ENCODE measurements around the gene NR6A1. TPM values are rescaled to one million over a fixed set of nuclear protein-coding genes. Genes with fewer than 3 reads are reported as not detected.

NR6A1 gene
- total RNA-seq, 1 experiment from 2014 or later, result 164 TPM

DNA sequence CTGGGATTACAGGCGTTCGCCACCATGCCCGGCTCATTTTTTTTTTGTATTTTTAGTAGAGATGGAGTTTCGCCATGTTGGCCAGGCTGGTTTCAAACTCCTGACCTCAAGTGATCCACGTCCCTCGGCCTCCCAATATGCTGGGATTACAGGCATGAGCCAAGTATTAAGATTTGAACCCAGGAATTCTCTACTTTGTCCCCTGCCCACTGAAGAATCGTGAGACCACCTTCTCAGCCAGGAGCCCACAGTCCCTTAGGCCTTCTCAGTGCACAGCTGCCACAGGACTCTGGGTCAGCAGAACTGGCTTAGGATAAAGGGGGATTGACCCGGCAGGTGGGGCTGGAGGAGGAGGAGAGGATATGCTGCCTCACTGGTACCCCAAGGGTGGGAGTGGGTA, 19.2 kb upstream of the NR6A1 start (continued):
- TF ChIP-seq SP1 (CRISPR knock-in tag; conservative IDR thresholded peaks at IDR 0.05), result no peak
- no peak for TF ChIP-seq NFE2L1 (CRISPR knock-in tag; IDR thresholded peaks at IDR 0.05)
- TF ChIP-seq JAZF1 (CRISPR knock-in tag; IDR thresholded peaks at IDR 0.05), result no peak
- no peak for TF ChIP-seq SOX15 (CRISPR knock-in tag; IDR thresholded peaks at IDR 0.05)
- no peak for TF ChIP-seq MYBL2 (CRISPR knock-in tag; IDR thresholded peaks at IDR 0.05)
- no peak for TF ChIP-seq ZNF671 (CRISPR knock-in tag; IDR thresholded peaks at IDR 0.05)

DNA sequence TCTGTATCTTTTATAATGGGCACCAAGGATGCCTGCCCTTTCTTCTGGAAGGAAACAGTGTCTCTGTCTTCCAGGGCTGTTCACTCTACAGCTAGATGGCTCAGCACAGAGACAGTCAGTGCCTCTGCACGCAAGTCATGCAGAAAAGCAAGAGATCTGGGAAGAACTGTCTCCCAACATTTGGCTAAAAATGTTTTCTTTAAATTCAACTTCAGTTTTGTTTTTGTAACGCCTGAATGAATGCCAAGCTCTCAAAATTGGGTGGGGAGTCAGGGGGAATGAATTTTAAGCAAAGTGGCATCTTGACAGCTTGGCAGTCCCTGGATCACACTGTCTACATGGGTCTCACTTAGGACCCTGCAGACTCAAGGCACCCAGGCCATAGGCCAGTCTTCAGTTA, 18.4 kb upstream of the NR6A1 start:
- Mint-ChIP-seq H3K36me3 (no peaks in the 10 kb centered on the region), H3K4me3 (no peak overlapping the region), H3K9me3 (no peaks in the 10 kb centered on the region), H3K4me1 (no peaks in the 10 kb centered on the region), H3K27ac (no peak overlapping the region), H3K27me3 (ENCODE audit: low read depth) (no peaks in the 10 kb centered on the region)
- TF ChIP-seq TEAD1 (CRISPR knock-in tag; IDR thresholded peaks at IDR 0.05) (no peak), SOX15 (CRISPR knock-in tag; IDR thresholded peaks at IDR 0.05) (no peak), ZNF317 (CRISPR knock-in tag; IDR thresholded peaks at IDR 0.05; ENCODE audit: borderline replicate concordance, low read depth) (no peak)
- TF ChIP-seq, protein P1, sequence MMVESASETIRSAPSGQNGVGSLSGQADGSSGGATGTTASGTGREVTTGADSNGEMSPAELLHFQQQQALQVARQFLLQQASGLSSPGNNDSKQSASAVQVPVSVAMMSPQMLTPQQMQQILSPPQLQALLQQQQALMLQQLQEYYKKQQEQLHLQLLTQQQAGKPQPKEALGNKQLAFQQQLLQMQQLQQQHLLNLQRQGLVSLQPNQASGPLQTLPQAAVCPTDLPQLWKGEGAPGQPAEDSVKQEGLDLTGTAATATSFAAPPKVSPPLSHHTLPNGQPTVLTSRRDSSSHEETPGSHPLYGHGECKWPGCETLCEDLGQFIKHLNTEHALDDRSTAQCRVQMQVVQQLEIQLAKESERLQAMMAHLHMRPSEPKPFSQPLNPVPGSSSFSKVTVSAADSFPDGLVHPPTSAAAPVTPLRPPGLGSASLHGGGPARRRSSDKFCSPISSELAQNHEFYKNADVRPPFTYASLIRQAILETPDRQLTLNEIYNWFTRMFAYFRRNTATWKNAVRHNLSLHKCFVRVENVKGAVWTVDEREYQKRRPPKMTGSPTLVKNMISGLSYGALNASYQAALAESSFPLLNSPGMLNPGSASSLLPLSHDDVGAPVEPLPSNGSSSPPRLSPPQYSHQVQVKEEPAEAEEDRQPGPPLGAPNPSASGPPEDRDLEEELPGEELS (CRISPR knock-in tag; IDR thresholded peaks at IDR 0.05), result no peak
- TF ChIP-seq, protein P2, sequence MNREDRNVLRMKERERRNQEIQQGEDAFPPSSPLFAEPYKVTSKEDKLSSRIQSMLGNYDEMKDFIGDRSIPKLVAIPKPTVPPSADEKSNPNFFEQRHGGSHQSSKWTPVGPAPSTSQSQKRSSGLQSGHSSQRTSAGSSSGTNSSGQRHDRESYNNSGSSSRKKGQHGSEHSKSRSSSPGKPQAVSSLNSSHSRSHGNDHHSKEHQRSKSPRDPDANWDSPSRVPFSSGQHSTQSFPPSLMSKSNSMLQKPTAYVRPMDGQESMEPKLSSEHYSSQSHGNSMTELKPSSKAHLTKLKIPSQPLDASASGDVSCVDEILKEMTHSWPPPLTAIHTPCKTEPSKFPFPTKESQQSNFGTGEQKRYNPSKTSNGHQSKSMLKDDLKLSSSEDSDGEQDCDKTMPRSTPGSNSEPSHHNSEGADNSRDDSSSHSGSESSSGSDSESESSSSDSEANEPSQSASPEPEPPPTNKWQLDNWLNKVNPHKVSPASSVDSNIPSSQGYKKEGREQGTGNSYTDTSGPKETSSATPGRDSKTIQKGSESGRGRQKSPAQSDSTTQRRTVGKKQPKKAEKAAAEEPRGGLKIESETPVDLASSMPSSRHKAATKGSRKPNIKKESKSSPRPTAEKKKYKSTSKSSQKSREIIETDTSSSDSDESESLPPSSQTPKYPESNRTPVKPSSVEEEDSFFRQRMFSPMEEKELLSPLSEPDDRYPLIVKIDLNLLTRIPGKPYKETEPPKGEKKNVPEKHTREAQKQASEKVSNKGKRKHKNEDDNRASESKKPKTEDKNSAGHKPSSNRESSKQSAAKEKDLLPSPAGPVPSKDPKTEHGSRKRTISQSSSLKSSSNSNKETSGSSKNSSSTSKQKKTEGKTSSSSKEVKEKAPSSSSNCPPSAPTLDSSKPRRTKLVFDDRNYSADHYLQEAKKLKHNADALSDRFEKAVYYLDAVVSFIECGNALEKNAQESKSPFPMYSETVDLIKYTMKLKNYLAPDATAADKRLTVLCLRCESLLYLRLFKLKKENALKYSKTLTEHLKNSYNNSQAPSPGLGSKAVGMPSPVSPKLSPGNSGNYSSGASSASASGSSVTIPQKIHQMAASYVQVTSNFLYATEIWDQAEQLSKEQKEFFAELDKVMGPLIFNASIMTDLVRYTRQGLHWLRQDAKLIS (CRISPR knock-in tag; IDR thresholded peaks at IDR 0.05; ENCODE audit: borderline replicate concordance), result no peak
- DNase-seq (ENCODE audit: low spot score) (no peak), ATAC-seq (no peak)
- ChIA-PET CTCF (interaction anchor here (0.5 to 4.4 kb wide), 7 partner anchors 9 to 63 kb away, joined by 3 to 25 read pairs (median 8); partner anchors contain the start of genes OLFML2A and WDR38), POLR2A (no interaction called here)

DNA sequence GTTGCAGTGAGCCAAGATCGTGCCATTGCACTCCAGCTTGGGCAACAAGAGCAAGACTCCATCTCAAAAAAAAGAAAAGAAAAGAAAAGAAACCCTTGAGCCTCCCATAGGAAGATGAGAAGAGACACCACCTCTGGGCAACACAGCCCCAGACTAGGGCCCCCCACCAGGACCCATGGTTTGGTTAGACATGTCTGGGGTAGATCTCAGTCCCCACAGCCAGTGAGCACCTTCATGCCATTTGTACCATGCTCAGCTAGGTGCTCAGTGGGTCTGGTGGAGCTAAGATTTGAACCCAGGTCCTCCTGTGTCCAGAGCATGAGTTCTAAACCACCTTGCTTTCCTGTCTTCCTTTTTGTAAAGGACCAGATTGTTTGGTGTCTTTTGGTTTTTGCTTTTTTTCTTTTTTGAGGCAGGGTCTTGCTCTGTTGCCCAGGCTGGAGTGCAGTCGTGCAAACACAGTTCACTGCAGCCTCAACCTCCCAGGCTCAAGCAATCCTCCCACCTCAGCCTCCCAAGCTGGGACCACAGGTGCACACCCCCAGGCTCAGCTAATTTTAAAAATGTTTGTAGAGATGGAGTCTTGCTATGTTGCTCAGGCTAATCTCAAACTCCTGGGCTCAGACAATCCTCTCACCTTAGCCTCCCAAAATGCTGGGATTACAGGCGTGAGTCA, 17.6 kb upstream of the NR6A1 start:
- Mint-ChIP-seq H3K9me3 (no peaks in the 10 kb centered on the region), H3K4me3 (no peak overlapping the region), H3K27ac (no peak overlapping the region), H3K4me1 (no peaks in the 10 kb centered on the region), H3K27me3 (ENCODE audit: low read depth) (no peaks in the 10 kb centered on the region), H3K36me3 (no peaks in the 10 kb centered on the region)
- no peak for ATAC-seq
- no peak for DNase-seq (ENCODE audit: low spot score)
- ChIA-PET CTCF (interaction anchor here (1.1 to 4.4 kb wide), 7 partner anchors 11 to 64 kb away, joined by 3 to 25 read pairs (median 8); partner anchors contain the start of genes OLFML2A and WDR38), POLR2A (no interaction called here)
- TF ChIP-seq ELF4 (CRISPR knock-in tag; IDR thresholded peaks at IDR 0.05; ENCODE audit: low read depth) (no peak), ZNF416 (CRISPR knock-in tag; IDR thresholded peaks at IDR 0.05) (no peak), RELA (CRISPR knock-in tag; IDR thresholded peaks at IDR 0.05; ENCODE audit: borderline replicate concordance) (no peak), KAT7 (CRISPR knock-in tag; IDR thresholded peaks at IDR 0.05; ENCODE audit: borderline replicate concordance) (no peak), RORB (CRISPR knock-in tag; IDR thresholded peaks at IDR 0.05) (no peak), SMAD3 (CRISPR knock-in tag; IDR thresholded peaks at IDR 0.05; ENCODE audit: borderline replicate concordance) (no peak), JUN (CRISPR knock-in tag; IDR thresholded peaks at IDR 0.05) (no peak), TCF7 (CRISPR knock-in tag; IDR thresholded peaks at IDR 0.05; ENCODE audit: low read depth) (no peak)
- TF ChIP-seq, protein P2 (CRISPR knock-in tag; IDR thresholded peaks at IDR 0.05; ENCODE audit: borderline replicate concordance), result no peak
- TF ChIP-seq, protein P3, sequence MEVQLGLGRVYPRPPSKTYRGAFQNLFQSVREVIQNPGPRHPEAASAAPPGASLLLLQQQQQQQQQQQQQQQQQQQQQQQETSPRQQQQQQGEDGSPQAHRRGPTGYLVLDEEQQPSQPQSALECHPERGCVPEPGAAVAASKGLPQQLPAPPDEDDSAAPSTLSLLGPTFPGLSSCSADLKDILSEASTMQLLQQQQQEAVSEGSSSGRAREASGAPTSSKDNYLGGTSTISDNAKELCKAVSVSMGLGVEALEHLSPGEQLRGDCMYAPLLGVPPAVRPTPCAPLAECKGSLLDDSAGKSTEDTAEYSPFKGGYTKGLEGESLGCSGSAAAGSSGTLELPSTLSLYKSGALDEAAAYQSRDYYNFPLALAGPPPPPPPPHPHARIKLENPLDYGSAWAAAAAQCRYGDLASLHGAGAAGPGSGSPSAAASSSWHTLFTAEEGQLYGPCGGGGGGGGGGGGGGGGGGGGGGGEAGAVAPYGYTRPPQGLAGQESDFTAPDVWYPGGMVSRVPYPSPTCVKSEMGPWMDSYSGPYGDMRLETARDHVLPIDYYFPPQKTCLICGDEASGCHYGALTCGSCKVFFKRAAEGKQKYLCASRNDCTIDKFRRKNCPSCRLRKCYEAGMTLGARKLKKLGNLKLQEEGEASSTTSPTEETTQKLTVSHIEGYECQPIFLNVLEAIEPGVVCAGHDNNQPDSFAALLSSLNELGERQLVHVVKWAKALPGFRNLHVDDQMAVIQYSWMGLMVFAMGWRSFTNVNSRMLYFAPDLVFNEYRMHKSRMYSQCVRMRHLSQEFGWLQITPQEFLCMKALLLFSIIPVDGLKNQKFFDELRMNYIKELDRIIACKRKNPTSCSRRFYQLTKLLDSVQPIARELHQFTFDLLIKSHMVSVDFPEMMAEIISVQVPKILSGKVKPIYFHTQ (CRISPR knock-in tag; IDR thresholded peaks at IDR 0.05), result no peak
- TF ChIP-seq, protein P4, sequence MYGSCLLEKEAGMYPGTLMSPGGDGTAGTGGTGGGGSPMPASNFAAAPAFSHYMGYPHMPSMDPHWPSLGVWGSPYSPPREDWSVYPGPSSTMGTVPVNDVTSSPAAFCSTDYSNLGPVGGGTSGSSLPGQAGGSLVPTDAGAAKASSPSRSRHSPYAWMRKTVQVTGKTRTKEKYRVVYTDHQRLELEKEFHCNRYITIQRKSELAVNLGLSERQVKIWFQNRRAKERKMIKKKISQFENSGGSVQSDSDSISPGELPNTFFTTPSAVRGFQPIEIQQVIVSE (CRISPR knock-in tag; IDR thresholded peaks at IDR 0.05; ENCODE audit: borderline replicate concordance), result no peak

Data from WTC11 (cell line).